ENCODE results near the gene SERPINB5. TPM values are rescaled to one million over a fixed set of nuclear protein-coding genes. Genes with fewer than 3 reads are reported as not detected.

Gene SERPINB5
- total RNA-seq, 1 donor: not detected

DNA sequence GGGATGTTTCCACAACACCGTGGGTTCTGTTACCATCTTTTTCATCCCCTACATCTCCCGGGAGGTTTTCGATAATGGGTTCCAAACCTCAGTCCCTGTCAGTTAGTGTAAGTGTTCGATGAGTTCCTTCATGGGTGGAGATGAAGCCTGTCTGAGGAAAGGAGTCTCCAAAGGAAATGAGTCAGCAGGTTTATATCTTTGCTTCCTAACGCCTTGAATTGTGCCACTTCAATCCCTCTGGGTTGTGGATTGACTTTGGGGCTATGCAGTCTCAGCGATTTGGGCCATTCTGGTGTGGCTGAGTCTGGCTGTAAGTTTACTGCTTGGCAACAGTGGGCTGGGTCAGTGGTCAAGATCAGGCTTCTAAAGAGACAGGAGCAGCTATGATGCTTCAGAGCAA lies 1.2 kb downstream of the SERPINB5 start:
- no peak for TF ChIP-seq CTCF (IDR thresholded peaks at IDR 0.05; ENCODE audit: insufficient read depth, low read length)
- DNase-seq (ENCODE audit: low read depth): peak; percentile 1
- no peak overlapping the region for H3K4me3 ChIP-seq (ENCODE audit: low read depth, low read length)

DNA sequence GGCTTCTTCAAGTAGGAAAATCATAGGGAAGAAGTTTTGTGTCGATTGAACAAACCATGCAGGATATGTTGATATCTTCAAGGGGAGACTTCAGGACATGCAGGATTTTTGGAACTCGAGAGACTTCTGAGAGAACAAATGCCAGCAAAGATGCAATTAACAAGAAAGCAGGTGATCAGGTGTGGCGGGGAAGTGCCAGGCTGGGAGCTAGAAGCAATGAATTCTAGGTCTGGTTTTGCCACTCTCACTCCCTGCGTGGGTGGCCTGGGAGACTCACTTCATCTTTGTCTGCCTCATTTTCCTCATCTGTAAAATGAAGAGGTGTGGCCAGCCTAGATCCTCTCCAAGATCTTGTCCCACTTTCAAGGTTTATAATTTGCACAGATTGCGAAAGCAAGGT lies 3.1 kb downstream of the SERPINB5 start:
- no peak for TF ChIP-seq CTCF (IDR thresholded peaks at IDR 0.05; ENCODE audit: insufficient read depth, low read length)
- DNase-seq (ENCODE audit: low read depth): no peak

DNA sequence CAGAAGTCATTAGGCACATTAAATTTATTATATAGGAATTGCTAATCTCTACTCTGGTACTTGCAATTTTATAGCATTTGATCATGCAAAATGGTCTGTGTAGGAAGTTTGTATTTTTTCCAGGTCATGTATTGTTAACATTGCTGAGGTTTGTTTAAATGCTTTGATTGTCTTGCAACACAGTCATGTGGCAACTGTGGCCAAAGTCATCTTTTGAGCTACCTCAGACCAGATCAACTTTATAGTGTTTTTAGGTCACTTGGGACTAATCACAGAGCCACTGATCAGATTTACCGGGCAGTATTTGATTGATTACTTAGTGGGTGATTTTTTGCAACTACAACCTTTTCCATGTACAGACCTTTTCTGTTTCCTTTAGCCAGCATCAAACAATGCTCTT lies 3.7 kb downstream of the SERPINB5 start:
- no peak for DNase-seq (ENCODE audit: low read depth)
- no peak overlapping the region for H3K4me3 ChIP-seq (ENCODE audit: low read depth, low read length)
- no peak for TF ChIP-seq CTCF (IDR thresholded peaks at IDR 0.05; ENCODE audit: insufficient read depth, low read length)

More for the DNA sequence above, 3.1 kb downstream of the SERPINB5 start:
- H3K4me3 ChIP-seq (ENCODE audit: low read depth, low read length): no peak overlapping the region

DNA sequence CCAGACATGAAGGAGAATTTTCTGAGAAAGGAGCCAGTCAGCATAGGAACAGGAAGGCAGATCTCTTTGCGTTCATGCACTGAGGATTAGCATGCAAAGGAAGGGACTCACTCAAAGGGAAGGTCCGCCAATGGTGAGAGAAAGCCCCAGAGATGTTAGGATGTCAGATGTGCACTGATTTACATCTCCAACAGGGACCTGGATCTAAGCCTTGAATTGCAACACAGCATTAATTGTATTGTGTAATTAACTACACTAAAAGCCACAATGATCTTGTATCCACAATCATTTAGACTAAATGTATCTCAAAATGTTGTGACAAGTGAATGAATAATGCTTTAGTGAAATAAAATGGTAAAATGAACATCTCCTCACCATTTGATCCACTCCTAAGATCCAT lies 4.2 kb downstream of the SERPINB5 start:
- no peak for DNase-seq (ENCODE audit: low read depth)
- TF ChIP-seq CTCF (IDR thresholded peaks at IDR 0.05; ENCODE audit: insufficient read depth, low read length): no peak
- H3K4me3 ChIP-seq (ENCODE audit: low read depth, low read length): no peak overlapping the region

GRCh38 chr18:63487676-63488075 lies 10.9 kb downstream of the SERPINB5 start:
- no peak for TF ChIP-seq CTCF (IDR thresholded peaks at IDR 0.05; ENCODE audit: insufficient read depth, low read length)
- no peak for DNase-seq (ENCODE audit: low read depth)
- H3K4me3 ChIP-seq (ENCODE audit: low read depth, low read length): no peak overlapping the region

GRCh38 chr18:63488160-63488559 lies 11.4 kb downstream of the SERPINB5 start:
- no peak for TF ChIP-seq CTCF (IDR thresholded peaks at IDR 0.05; ENCODE audit: insufficient read depth, low read length)
- no peak overlapping the region for H3K4me3 ChIP-seq (ENCODE audit: low read depth, low read length)
- no peak for DNase-seq (ENCODE audit: low read depth)

- no peak for TF ChIP-seq CTCF (IDR thresholded peaks at IDR 0.05; ENCODE audit: insufficient read depth, low read length)
- DNase-seq (ENCODE audit: low read depth): no peak
Observed at GRCh38 chr18:63492851-63493250, 16.1 kb downstream of the SERPINB5 start.

More at GRCh38 chr18:63492851-63493250, 16.1 kb downstream of the SERPINB5 start:
- H3K4me3 ChIP-seq (ENCODE audit: low read depth, low read length): no peak overlapping the region

All from fibroblast of the aortic adventitia (primary cell).